ENCODE results near the gene NFIA.

NFIA gene

GRCh38 chr1:61348025-61348665, 265.8 kb downstream of the NFIA start:
- no peak for DNase-seq

- DNase-seq, result no peak
Observed at GRCh38 chr1:61352845-61353435, 270.6 kb downstream of the NFIA start.

DNA sequence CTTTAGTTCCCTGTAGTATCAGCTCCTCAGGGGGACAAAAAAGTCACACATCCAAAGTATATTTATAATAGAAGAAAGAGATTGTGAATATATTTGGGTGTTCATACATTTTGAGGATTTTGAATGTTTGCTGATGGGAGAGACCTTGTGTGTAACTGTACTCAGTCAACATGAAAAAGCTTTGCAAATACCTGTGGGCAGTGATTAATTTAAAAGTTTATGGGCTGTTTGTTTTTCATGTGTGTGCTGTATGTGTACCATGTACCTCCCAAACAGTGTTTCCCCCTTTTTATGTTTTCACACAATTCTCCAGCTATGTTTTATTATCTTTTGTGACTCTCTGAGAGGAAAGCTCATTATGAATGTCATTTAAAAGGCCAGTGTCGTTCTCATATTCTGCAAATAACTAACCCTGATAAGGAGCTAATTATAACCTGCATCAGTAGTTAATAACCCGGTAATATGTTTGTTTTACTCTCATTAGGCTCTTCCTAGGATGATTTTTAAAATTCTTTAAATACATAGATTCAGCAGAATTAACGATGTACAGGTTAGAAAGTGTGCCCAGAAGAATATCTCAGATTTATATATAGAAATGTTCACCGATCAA, 271.5 kb downstream of the NFIA start:
- DNase-seq, result no peak

DNA sequence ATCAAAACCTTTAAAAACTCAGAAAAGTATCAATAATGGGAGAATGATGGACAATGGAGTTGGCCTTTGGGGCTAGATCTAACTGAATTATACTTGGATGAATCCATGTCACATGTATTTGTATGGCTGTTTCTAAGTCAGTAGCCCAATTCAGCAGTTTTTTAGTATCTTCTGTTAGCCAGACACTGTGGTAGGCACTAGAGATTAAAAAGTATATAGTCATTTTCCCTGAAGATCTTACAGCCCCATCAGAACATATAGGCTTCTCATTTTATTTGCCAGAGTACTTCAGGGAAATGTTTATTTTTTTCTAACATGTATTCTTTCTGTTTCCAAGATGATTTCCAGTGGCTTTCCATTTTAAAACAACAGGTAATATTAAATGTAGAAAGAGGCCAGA, 273.7 kb downstream of the NFIA start:
- DNase-seq, result no peak

GRCh38 chr1:61356995-61357394, 274.6 kb downstream of the NFIA start:
- DNase-seq, result no peak

DNA sequence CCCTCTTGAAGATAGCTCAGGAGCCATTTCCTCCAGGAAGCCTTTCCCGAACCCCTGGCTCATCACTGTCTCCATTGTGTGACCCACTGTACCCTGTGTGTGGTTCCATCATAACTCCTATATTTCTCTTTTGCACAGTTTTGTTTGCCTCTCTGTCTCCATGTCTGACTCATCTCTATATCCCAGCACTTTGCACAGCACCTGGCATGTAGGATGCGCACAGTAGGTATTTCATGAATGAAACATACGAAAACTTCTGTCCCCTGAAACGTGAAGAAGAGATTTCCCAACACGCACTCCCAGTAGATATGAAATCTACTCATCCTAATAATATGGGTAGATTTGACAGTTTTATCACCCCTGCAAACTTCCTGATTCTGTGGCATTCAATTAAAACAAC, 275.2 kb downstream of the NFIA start:
- DNase-seq, result no peak

DNA sequence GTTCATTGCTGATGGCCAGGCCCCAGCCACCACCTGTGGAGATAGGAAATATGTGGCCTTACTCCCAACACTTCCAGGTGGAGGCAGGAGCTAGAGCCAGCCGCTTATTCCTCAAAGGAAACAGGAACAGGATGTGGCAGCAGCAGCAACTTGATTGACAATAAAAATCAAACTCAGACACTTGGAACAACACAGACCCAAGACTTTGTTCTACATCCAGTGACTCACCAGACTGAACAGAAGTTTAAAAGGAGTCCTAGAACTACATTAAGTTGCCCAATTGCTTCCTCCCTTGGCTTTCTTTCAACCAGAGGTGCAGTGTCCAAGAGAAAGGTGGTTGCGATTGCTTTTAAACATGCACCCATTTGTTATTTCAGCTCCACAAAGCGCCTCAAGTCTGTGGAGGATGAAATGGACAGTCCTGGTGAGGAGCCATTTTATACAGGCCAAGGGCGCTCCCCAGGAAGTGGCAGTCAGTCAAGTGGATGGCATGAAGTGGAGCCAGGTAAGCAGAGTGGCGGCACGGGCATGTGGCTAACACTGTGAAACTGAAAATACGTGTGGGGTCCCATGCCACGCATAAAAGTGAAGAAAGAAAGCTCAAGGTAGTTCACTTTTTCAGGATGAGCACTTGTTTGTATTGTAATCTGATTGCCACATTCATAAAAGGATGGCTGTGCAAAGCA, 276.6 kb downstream of the NFIA start:
- no peak for DNase-seq

DNA sequence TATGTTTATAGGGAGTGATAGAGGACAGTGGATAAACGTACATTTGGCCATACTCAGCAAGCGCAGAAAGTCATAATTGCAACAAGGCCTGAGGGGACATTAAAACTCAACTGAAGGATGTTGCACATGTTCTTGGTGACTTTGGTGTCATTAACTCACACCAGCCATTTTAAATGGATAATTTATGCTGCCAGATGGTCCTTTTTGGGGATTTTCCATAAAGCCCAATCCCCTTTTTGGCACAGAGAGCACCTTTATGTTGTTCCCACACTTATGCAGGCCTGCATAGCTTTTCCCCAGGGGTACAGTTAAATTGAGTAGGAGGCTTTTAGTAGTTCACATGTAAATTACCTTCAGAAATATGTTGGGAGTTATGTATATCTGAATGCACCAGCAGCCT, 279.6 kb downstream of the NFIA start:
- no peak for DNase-seq

DNA sequence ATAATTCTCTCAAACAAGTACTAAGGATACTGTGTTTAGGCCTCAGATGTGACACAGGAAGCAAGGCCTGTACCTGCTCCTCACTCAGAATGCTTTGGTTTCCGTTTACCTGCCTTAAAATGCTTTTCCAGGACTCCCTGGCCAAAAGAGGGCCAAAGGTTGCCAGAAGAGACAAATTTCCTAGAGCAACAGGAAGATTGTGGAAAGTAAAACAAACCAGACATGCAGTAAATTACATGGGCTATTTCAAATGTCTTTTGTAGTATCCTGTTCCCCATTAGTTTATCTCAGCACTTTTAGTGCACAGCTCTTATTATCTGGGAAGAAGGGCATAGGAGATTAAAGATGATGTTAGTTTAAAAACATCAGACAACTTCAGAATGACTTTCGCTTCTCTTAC, 280.0 kb downstream of the NFIA start:
- no peak for DNase-seq

DNA sequence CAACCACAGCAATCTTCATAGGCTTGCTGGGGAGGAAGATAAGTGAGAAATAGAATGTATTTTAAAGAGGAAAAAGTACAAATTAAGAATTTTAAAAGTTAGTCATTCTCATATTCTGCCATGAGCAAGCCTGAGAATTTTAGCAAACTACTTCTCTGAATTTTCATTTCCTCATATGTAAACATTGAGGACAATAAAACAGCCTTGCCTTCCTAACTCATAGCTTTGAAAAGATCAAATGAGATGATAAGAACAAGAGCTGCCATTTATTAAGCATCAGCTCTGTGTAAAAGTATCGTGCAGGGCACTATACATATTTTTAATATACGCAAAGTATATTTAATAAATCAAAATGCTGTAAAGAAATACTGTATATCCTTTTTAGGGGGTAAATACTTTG, 286.0 kb downstream of the NFIA start:
- DNase-seq, result no peak

- no peak for DNase-seq
Observed at GRCh38 chr1:61368876-61369275, 286.5 kb downstream of the NFIA start.

DNA sequence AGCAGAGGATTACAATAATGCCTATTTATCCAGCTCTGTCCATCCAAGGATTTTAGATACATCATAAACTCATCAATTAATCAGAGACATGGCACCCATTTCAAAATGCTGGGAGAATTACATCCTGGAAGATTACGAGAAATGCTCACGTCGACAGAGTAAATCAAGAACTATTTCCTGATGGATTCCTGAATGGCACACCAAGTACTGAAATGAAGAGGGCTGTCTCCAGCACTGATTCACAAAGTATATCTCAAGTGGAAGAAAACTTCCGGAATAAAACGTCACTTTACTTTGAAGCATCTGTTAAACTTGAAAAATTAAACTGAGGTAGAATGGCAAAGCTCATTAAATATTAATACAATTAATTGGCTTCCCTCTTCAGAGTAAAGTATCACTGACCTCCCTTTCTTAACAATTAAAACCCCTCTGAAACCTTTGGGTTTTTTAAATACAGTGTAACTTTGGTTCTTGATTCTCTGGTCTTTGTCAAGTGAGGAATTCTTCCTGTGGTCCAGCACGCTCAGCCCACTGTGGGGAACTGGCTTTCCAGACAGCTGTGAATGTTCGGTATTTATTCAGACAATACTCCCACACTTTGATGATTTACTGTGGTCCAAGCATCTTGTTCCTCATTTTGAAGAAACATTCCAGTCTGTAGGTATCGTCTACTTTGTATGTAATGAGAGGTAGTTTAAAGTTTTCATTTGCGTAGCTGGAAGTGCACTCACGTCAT, 288.0 kb downstream of the NFIA start:
- DNase-seq, result no peak

DNA sequence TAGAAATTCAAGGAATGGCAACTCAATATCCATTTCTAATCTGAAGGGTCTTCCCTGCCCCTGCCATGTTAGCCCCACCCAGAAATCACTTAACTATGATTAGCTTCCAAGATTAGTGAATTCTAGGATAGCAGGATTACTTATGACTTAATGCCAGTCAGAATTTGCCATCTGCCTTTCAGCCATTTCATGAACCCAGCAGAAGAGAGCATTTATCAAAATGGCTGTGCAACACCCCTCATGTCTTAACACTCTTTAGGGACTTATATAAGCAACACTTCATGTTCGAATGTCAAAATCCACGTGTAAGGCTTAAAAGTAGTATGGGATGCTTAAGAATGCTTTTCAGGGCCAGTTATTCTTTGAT, 288.5 kb downstream of the NFIA start:
- DNase-seq, result no peak

- no peak for DNase-seq
Observed at GRCh38 chr1:61372944-61373343, 290.6 kb downstream of the NFIA start.

DNA sequence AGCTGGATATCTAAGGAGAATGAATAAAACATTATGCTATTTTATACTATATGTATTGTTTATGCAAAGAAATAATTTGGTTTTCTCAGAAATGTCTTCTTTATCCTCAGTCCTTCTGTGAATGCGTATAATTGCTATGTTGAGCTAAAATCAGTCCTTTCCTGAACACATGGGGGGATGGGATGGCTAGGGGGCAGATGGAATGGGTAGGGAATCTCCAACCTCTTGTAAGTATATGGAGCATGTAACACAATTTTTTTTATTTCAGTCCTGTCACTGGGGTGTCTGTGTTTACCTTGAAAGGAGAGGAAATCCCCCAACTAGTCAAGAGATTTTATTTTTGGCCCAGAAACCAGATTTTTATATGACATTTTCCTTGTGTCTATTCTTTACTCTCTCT, 291.8 kb downstream of the NFIA start:
- no peak for DNase-seq

- no peak for DNase-seq
Observed at GRCh38 chr1:61375082-61375880, 292.9 kb downstream of the NFIA start.

DNA sequence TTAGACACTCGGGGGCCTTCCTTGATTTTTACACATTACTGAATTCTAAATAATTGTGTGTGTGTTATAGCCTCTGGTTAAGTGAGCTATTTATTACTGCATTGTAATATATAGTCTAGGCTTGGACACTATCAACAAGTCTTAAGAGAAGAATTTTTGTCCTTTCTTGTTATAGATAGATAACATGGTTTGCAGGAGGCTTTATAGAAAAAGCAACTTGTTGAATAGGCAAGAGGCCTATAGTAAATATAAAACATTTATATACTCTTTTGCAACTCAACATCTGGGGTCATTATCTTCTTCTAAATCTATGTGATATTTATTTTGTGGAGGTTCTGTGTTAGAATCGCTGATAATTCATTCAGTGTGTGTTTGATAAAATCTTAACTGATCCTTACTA, 293.8 kb downstream of the NFIA start:
- DNase-seq, result no peak

- no peak for DNase-seq
Observed at GRCh38 chr1:61377242-61377958, 295.0 kb downstream of the NFIA start.

DNA sequence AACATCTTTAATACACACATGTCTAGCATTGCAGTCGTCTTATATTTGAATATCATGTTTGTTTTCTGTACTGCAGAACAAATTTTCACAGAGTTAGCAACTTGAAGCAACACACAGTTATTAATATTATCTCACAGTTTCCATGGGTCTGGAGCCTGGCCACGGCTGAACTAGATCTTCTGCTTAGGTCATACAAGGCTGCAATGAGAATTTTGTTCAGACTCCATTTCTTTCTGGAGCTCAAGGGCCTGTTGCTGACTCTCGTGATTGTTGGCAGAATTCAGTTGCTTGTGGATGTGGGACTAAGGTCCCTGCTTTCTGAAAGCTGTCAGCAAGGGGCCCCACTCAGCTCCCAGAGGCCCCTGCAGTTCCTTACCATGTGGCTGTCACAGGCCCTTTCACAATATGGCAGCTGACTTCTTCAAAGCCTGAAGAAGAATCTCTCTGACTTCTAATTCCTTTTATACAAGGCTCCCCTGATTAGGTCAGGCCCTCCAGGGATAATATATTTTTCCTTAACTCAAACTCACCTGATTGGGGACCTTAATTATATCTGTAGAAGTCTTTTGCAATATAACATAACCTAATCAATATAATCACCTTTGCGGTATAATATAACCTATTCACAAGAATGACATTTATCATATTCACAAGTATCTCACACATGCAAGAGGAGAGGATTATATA, 296.3 kb downstream of the NFIA start:
- no peak for DNase-seq

DNA sequence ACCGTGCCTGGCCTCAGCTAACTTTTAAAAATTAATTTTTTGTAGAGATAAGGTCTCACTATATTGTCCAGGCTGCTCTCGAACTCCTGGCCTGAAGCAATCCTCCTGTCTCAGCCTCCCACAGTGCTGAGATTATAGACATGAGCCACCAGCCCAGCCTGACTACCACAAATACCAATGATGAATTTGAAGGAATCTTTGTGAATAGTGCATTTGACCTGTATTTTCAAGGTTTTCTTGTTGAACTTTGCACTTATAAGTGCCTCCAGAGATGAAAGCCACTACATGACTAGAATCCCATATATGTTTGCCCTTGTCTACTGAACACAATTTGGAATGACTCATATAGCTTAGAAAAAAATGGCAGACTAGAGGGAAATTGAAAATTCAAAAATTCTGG, 297.3 kb downstream of the NFIA start:
- no peak for DNase-seq

GRCh38 chr1:61380561-61380960, 298.2 kb downstream of the NFIA start:
- DNase-seq, result no peak

Measured in bone marrow (tissue), 2 donors.